Ammon's horn (tissue), 1 donor: Measurements from ENCODE around the gene NXPH3.

Source experiments
- DNase-seq: peaks from one replicate; pipeline ENCODE4 v3.0.0-alpha.2; 2016; ENCODE audit warnings: low spot score

The NXPH3 gene

DNA sequence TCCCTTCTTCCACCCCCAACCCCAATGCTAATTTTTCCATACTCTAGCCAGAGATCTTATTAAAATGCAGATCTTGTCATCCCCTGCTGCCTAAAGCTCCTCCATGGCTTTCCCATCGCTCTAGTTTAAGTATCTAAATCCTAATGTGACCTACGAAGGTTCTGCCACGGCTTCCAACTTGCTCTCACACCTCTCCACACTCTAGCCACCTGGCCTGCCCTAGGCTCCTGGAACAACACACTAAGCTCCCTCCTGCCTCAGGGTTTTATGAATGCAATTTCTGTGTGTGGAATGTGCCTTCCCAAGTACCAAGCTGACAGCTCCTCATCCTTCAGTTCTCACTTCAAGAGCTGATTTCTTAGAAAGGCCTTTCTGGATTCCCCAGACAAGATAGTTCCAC, 16.6 kb downstream of the NXPH3 start:
- DNase-seq, result no peak

DNA sequence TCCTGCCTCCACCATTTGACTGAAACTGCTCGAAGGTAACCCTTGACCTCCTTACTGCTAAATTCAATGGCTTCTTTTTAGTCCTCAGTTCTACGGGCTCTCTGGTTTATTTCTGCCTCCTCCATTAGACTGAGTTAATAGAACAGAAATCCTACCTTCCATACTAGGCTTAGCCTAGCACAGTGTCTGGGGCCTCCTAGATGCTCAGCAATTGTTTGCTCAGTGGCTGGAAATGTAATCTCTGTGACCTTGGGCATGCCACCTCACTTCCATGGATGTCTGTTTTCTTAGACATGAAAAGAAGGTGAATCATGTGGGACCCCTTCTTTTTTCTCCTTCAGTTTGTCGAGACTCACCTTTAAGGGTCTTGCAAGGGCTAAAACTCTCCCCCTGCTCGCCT, 19.7 kb downstream of the NXPH3 start:
- no peak for DNase-seq

DNA sequence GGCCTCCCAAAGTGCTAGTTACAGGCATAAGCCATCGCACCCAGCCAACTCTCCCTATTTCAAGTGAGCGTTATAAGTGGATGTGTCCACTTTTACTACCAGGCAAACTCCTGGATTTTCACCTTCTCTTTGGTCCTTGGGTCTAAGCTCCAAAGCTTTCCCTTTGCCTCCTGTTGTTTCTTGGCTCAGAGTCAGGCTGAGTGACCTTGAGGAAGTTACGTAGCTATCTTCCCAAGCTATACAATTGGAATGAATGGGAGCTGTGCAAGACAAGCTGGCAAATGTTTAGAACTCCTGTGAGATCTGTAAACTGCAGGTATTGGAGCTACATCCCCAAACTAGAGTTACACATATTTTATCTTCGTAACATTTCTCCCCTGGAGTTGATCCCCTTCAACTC, 20.3 kb downstream of the NXPH3 start:
- no peak for DNase-seq

DNA sequence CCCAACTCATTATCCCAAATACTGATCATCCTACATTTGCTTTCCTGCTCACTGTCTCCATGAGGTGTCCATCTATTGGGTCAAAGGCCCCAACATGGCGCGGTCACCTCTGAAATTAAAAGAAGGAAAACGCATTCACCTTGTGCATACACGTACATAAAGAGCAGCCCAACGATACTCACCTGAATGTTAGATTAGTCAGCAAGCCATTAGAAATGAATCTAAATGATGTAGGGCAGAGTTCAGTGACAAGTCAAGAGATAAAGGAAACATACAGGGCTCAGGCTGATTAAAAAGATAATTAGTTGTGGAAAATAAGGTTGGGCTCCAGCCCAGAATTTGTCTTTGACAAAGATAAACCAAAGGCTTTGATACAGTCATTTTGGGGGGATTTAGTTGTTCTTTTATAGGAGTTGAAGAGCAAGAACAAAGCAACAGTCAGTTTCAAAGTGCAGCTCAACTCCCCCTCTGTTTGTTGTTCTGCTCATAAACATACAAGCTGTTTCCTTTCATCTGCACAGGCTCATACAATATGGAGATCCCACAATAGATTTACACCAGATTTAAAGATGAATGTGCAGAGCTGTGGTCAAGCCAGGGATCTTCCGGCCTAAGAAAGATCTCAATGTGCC, 21.1 kb downstream of the NXPH3 start:
- DNase-seq, result peak; percentile 32

DNA sequence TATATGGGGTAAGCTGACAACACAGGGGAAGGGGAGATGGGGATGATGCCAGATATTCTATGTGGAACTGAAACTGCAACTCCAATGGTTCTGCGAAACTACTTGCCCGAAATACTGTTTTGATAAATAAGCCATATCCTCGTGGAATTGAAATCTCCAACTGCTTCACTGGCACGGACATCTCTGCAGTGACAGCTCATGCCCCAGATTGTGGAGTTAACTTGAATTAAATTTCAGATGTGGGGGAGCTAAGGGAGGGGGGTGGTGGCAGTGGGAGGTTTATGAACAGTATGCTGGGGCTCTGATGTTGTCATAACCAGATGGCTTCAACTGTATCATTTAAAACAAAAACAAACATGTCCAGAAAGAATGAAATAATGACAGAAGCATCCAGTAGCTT, 21.8 kb downstream of the NXPH3 start:
- peak; percentile 61 for DNase-seq

DNA sequence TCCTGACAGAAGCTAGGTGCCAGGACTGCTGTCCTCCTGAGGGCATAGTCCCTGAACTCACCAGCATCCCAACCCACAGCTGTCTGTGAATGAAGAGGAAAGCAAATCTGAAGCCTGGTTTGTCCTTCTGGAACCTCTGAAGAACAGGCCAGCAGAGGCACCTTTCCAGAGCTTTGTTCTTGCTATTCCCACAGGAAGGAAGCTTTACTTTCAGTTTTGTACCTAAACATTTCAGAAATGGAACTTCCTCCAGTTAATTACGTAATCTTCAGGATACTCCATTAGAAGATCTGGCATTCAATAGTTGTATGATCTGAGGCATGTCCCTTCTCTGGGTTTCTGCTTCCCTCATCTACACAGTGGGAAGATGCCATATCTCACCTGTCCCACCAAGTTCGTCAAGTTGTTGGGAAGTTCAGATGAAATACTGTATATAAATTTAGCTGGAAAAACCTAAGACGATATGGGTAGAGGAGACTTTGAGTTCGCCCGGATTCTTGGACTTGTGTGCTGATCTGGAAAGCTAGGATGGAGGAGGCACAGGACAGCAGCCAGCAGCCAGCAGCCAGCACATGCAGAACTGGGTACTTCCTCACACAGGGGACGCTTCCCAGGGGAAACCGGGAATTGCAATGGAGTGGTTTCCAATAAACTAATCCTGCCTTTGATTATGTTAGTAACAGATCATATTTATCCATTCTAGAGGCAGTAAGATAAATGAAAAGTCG, 22.4 kb downstream of the NXPH3 start:
- DNase-seq, result no peak

DNA sequence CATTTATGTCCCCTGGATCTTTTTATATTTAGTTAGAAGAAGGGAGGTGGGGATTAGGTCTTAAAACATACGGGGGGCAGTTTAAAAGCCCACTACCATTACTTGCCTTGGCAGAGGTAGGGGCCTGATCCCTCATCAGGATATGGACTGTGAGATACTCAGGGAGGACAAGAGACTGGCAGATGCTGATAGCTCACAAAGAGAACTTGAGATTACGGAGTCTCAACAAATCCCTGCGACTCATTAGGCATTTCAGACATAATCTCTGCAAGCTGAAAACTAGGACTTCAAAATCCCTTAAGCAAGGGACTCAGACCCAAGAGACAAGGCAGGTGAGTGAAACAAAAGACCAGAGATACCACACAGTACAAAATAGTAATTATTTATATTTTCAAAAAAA, 23.2 kb downstream of the NXPH3 start:
- no peak for DNase-seq

DNA sequence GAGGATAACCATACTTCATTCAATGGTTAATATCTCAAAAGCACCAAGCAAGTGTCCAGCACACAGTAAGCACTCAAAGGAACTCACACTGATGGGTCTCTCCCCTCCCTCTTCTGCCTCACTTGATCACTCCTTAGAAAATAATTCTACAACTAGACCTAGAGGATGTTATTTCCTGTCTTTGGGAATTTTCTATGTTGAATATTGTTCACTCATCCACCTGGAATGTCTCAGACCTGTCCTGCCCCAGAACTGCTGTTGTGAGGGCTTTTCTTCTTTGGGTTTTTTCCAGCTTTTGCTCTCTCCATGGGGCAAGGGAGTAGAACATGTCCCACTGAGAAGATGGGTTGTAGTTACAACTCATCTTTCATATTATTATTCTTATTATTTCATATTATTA, 25.3 kb downstream of the NXPH3 start:
- no peak for DNase-seq

DNA sequence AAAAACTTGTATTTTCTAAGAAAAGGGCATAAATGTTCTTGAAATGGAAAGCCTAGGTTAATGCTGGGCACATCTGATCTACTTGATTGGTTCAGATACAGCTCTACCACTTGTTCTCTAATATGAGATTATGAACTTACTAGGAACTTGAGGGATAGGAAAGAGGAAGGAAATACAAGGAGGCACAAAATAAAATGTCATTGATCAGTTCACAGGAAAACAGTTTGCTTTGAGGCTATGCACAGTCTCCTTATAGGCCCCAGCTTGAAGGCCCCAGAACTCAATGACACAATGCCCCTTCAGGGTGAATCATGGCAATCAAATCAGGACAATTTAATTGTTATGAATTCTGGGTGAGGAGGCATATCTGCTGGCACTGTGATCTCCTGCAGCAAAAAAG, 27.1 kb downstream of the NXPH3 start:
- no peak for DNase-seq

DNA sequence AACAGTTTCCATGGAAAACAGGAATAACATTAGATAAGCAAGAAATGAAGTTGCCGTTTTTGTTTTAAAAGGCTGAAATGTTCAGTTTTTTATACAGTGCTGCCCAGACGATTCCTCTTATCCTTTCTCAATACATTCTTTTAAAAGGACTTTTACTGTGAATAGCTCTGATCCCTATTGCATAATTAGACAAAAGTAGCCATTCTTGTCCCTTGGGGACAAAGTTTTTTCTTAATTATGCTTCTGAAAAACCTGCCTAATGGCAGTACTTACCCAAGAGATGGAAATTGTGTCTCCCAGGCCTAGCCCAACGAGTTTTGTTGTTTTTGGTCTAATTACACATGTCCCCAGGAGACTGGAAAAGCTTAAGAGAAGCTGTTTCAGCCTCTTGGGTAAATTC, 27.6 kb downstream of the NXPH3 start:
- DNase-seq, result no peak

DNA sequence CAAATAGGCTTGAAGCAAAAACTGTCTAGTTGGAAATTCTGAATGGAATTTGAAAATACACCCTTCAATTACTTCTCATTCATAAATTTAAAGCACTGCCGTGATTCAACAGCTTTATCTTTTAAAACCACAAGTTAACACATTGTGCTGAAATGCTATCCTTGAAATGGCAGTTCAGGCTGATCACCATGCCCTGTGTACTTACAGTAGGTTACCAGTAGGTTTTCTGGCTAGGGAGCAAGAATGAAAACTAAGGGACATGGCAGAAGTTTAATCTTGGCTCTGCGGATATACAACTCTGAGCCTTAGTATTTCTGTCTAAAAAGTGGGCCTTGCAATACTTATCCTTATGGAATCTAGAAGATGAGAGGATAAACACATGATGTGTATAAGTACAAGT, 28.0 kb downstream of the NXPH3 start:
- DNase-seq, result no peak

DNA sequence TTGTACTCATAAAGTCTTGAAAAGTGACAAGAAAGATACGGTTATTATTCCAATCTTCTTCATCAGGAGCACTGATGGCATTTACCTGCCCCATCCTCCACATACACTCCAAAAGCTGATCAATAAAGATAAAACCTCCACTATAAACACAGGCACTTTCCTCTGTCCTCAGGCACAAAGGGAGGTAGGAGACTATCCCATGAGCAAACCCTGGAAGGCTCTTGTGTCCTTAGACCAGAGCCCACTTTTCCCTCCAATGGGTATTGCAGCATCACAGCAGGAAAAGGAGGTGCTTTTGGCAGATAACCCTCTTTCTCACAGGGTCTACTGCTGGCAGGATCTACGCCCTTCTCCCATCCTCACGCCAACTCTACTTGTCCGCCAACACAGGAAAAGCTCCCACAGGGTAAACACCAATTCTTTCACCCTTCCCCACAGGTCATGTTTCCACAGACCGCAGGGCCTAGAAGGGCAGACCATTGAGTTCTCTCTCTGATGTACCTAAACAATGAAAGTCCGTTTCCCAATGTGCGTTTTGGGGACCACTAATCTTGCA, 28.7 kb downstream of the NXPH3 start:
- no peak for DNase-seq

DNA sequence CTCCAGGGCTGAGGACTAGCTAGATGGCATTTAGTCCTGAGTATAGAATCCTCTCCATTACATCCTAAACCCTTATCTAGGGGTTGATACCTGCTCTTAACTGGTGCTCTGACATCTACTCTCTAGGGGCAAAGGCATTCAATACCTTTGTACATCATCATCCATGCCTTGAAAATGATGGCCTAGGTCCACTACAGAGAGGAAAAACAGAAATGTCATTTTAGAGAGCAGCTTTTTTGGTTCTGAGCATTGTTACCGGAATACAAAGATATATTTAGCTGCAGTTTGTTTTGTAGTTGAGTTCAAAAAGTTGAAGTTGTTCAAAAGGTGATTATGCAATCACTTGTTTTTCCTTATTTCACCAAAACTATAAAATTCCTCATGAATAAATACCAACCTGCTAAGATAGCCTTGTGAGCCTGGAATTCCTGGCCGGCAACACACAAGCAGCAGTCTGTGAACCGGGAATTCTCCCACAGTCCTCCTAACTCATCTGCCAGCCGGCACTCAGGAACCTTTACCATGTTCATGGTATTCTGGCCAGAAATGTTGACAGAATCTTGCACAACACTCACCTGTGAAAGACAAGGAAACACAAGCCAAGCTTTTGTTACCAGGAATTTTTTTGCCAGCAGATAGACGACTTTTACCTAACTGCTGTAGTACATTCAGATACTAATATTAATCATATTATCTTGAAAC, 35.4 kb downstream of the NXPH3 start:
- DNase-seq, result no peak

DNA sequence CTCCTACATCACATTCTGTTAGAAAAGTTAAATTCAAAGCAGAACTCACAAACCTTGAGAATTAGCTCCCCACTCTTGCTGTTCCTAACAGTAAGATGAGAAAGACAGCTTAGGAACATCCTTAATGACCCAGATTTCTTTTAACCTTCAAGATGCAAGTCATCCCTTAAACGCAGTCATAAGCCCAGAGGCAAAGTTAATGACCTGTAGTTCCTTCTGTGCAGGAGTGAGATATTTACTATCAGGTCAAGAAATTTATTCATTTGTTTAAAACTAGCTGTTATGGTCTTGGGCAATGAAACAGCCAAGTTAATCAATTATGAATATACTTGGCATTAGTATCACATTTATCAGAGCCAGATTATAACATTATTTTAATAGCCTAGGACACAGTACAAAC, 37.1 kb downstream of the NXPH3 start:
- DNase-seq, result no peak

DNA sequence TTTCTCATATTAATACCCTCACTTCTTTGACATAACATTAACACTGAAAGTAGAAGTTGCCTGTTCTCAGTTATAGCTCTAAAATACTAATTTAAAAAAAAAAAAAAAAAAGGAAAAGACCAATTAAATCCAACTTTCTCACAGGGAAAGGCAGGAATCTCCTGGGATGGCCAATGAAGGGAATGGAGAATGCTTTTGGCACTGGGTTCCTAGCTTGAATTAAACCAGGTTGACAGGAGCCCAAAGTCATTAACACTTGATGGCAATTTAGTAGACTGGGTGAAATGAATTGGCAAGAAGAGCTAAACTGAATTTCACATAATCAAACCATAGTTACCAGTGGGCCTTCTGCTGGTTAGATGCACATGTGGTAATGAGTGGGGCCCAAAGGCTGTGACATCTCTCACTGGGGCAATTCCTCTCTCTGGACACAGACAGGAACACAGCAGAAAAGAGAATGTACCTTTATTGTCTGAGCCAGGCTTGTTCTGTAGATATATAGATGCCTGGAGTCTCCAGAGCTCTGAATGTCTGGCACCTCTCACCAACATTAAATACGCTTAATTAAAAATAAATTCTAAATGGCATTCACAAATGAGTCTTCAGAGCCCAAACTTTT, 37.6 kb downstream of the NXPH3 start:
- DNase-seq, result no peak

DNA sequence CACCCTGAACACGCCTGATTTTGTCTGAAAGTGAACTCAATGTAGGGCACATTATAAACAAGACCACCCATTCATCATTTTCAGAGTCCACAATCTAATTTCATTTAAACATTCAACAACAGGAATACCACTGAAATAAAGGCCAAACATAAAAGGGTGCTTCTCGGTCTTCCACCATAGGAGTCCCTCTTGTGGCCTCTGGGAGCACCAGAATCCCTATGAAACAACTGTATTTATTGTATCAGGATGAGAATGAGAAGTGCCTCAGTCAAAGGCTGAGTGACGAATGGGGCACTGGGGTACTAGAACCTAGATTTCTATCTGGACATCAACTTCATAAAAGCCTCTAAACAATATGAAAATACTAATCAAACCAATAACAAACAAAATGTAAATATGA, 40.4 kb downstream of the NXPH3 start:
- peak; percentile 43 for DNase-seq

DNA sequence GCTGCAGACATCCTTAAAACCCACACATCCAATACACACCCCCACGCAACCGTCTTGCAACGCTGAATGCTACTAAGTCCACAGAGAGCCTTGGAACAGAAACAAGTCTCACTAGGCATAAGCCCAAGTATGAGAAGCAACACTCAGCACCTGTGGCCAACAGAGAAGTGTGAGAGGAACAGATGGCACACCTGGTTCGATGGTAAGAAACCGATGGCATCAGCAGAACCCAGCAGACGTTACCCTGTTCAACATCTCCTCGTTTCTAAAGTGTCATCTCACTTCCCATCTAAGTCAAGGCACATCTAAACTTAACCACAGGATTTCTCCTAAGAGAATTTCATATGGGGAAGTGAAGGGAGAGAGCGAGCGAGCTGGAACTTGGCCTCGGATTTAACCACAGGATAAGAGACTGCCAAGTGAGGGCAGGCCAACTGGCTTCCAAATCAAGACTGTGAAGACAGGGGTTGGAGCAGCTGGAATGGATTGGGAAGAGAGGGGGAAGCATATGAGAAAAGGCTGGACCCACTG, 41.0 kb downstream of the NXPH3 start:
- DNase-seq, result peak; percentile 27

DNA sequence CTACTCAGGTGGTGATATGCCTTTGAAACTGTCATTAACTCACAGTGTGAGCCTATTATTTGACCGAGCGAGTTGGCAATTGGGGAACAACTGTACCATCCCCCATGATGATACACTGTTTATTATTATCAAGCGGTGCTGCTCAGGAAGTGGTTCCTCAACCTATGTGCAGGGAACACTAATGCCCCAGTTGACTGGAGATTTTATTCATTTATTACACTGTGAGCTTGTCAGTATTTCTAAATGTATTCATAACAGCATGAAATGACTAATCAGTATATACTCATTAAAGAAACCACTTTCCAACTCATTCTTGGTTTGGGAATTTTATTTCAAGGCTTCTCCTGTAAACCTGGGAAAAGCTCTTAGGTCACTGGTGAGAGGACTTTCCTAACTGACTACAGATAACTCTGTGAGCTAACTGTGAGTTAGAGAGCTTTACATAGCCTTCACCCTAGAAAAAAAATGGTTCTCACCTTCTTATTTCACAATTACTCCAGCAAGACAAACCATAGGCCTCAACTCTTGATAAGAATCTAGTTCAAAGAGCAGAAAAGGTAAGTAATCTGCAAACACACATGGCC, 42.4 kb downstream of the NXPH3 start:
- DNase-seq, result no peak

DNA sequence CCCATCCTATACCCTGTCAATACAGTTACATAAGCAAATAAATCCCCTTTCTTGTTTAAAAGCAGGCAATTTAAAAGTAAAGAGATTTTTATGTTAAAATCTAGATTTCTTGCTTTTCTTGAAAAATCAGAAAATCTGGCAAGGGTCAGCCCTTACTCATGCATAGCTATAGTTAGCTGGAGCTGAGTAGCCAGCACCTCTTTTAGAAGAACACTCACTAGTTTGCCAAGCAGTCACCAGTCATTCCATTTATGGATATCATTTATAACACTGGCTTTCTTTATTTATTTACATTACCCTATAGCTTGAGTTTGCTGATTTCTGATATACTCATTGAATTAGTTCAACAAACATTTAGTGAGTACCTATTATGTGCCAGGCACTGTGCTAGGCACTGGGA, 45.7 kb downstream of the NXPH3 start:
- no peak for DNase-seq

DNA sequence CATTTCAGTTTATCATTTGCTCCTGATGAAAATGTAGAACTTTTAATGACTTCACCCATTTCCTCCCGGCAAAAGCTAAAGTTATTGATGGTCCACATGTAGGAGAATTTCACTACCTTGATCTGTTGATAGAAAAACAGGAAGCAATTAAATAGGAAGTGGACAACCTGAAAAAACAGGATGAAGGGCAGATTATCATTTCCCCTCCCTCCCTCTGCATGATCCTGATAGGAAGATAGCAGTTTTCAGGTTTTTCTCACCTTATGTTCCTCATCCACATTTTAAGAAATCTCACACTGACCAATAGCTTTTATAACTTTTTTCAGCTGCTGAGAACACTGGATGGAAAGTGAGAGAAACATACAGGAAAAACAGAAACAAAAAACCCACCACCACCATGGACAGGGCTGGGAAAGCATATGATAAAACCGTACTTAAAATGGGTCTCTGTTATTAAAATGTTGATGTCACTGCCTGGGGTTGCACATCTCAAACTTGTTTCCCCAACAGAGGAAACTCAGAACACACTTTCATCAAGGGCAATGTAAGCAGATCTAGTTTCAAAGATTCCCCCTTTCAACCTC, 46.4 kb downstream of the NXPH3 start:
- DNase-seq, result no peak

DNA sequence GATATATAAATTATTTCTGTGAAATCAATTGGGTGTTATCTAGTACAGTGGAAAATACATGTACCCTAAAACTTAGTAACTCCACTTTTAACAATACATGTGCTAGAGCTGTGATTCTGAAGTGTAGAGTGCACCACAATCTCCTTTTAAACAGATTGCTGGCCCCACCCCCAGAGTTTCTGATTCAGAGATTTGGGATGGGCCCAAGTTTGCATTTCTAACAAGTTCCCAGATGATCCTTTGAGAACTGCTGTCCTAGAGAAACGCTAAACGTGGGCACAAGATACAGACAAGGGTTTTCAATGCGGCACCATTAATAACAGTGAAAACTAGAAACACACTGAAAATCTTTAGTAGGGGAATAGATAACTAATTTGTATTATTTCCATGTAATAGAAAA, 49.2 kb downstream of the NXPH3 start:
- DNase-seq, result peak; percentile 23

DNA sequence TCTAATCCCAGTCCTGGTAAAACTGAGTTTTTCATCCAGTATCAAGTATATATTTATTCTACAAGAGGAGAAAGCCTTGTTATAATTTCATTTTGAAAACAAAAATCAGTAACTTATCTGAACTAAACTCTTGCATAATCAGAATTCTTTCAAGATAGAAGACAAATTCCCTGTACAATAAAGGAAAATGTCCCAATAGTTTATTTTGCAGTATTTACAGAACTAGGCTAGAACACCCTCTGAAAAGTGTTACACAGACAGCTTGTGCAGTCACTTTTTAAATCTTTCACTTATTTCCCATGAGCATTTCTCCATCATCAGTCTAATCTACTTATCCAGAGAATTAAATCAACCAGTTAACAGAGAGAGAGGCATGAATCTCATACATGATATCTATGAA, 53.8 kb downstream of the NXPH3 start:
- DNase-seq, result no peak
